ENCODE results near the gene WFDC2. TPM values are rescaled to one million over a fixed set of nuclear protein-coding genes. Genes with fewer than 3 reads are reported as not detected.

The WFDC2 gene
- total and polyA plus RNA-seq, 2 donors (not counting 3 experiments of a cell fraction or from before 2014, with no cell fraction given) = not detected

- FAIRE-seq (no peak), DNase-seq (ENCODE audit: low read depth, low spot score) (no peak)
- Histone ChIP-seq H3K9me3 (replicated peaks; ENCODE audit: control insufficient read depth, insufficient read depth, low read length) (no peaks in the 10 kb centered on the region), H3K4me1 (ENCODE audit: control insufficient read depth, extremely low read depth, insufficient read depth, low read length) (peaks cover 3% of the 10 kb centered on the region), H3K36me3 (ENCODE audit: control insufficient read depth in 2 of 2, extremely low read depth in 1 of 2, insufficient read depth in 2 of 2, low read length in 2 of 2) (no peaks in the 10 kb centered on the region), H2AFZ (ENCODE audit: low read depth, low read length) (no peak overlapping the region), H3K9ac (replicated peaks; ENCODE audit: extremely low read depth, insufficient read depth, low read length) (no peak overlapping the region), H3K4me3 (replicated peaks in 1 of 3; ENCODE audit: insufficient read depth in 1 of 3, low read depth in 1 of 3, low read length in 3 of 3) (no peak overlapping the region), H3K27me3 (ENCODE audit: control insufficient read depth in 2 of 2, insufficient read depth in 2 of 2, low read length in 2 of 2) (peaks cover 5 to 6% of the 10 kb centered on the region in 2 experiments), H3K9me1 (replicated peaks; ENCODE audit: control insufficient read depth, extremely low read depth, insufficient read depth, low read length) (no peaks in the 10 kb centered on the region), H3K79me2 (ENCODE audit: control insufficient read depth, insufficient read depth, low read length) (no peaks in the 10 kb centered on the region), H4K20me1 (replicated peaks; ENCODE audit: control insufficient read depth, extremely low read depth, insufficient read depth, low read length) (no peaks in the 10 kb centered on the region), H3K27ac (ENCODE audit: insufficient read depth, low read depth, low read length) (no peak overlapping the region), H3K4me2 (ENCODE audit: insufficient read depth, low read length) (no peak overlapping the region)
- BruUV-seq (replicated peaks) = no TSS peak
- intact Hi-C loops (cut with micrococcal nuclease) = no loop called here
- no peak for TF ChIP-seq POLR2AphosphoS5 (IDR thresholded peaks at IDR 0.05; ENCODE audit: insufficient read depth, low read depth, low read length)
- no peak for TF ChIP-seq GATA2 (IDR thresholded peaks at IDR 0.05; ENCODE audit: insufficient read depth, insufficient read length, low read depth, low read length)
- no peak for TF ChIP-seq CTCF (IDR thresholded peaks at IDR 0.05; ENCODE audit: extremely low read depth in 1 of 2, insufficient read depth in 1 of 2, low read depth in 1 of 2, low read length in 2 of 2)
- no peak for TF ChIP-seq POLR2A (IDR thresholded peaks at IDR 0.05; ENCODE audit: low read depth, low read length)
- TF ChIP-seq MYC (IDR thresholded peaks at IDR 0.05; ENCODE audit: low read depth, low read length) = no peak
- TF ChIP-seq FOS (IDR thresholded peaks at IDR 0.05; ENCODE audit: borderline replicate concordance, insufficient read depth, low read length) = no peak
- TF ChIP-seq EZH2 (IDR thresholded peaks at IDR 0.05; ENCODE audit: borderline replicate concordance, low read depth, low read length, severe bottlenecking) = no peak
- TF ChIP-seq JUN (IDR thresholded peaks at IDR 0.05; ENCODE audit: borderline replicate concordance, insufficient read depth, insufficient read length, low read depth) = no peak
- no peak for TF ChIP-seq MAX (IDR thresholded peaks at IDR 0.05; ENCODE audit: insufficient read depth, insufficient read length)
- ChIA-PET CTCF (interaction anchor here (12.5 kb wide), 1 partner anchor 68 kb away, joined by 416 read pairs; no protein-coding TSS in a partner anchor), POLR2A (no interaction called here)
- dilution Hi-C loops (cut with MboI; ENCODE audit: extremely low pct_ligation_motif_present, low sequenced_read_pairs) = no loop called here
Observed at GRCh38 chr20:45440891-45441685, 28.5 kb upstream of the WFDC2 start.

Measured in endothelial cell of umbilical vein (primary cell).